GM19397 (cell line): ENCODE measurements around the gene IKBKE.

Experiments
- ATAC-seq: cut with Tn5 transposase; IDR thresholded peaks from one replicate; pipeline ENCODE4 v1.9.1; 2021; ENCODE audit warnings: mild to moderate bottlenecking, moderate library complexity; ENCODE audit not compliant: unreplicated experiment

IKBKE gene

GRCh38 chr1:206453111-206453510 is 17.2 kb upstream of the IKBKE start:
- no peak for ATAC-seq

GRCh38 chr1:206455289-206455665 is 15.0 kb upstream of the IKBKE start:
- ATAC-seq: no peak

GRCh38 chr1:206455666-206456344 is 14.5 kb upstream of the IKBKE start:
- ATAC-seq: no peak

- no peak for ATAC-seq
Observed at GRCh38 chr1:206456577-206457370, 13.5 kb upstream of the IKBKE start.

- ATAC-seq: no peak
Observed at GRCh38 chr1:206457408-206458120, 12.7 kb upstream of the IKBKE start.

GRCh38 chr1:206459703-206460102 is 10.6 kb upstream of the IKBKE start:
- ATAC-seq: no peak

- no peak for ATAC-seq
Observed at GRCh38 chr1:206460836-206461426, 9.3 kb upstream of the IKBKE start.

- no peak for ATAC-seq
Observed at GRCh38 chr1:206461602-206462455, 8.4 kb upstream of the IKBKE start.

- no peak for ATAC-seq
Observed at GRCh38 chr1:206463137-206463536, 7.1 kb upstream of the IKBKE start.

- no peak for ATAC-seq
Observed at GRCh38 chr1:206463911-206464310, 6.4 kb upstream of the IKBKE start.

- ATAC-seq: no peak
Observed at GRCh38 chr1:206464456-206464964, 5.8 kb upstream of the IKBKE start.

- ATAC-seq: no peak
Observed at GRCh38 chr1:206465951-206466350, 4.3 kb upstream of the IKBKE start.

- ATAC-seq: no peak
Observed at GRCh38 chr1:206466840-206467649, 3.2 kb upstream of the IKBKE start.

GRCh38 chr1:206467915-206468314 is 2.4 kb upstream of the IKBKE start:
- no peak for ATAC-seq

- ATAC-seq: no peak
Observed at GRCh38 chr1:206468571-206468970, 1.7 kb upstream of the IKBKE start.

GRCh38 chr1:206469411-206469932 is 804 bp upstream of the IKBKE start:
- no peak for ATAC-seq

- peak; percentile 35 for ATAC-seq
Observed at GRCh38 chr1:206470692-206471414, 577 bp downstream of the IKBKE start.

GRCh38 chr1:206471415-206471801 is 1.1 kb downstream of the IKBKE start:
- peak; percentile 23 for ATAC-seq

GRCh38 chr1:206472024-206472423 is 1.7 kb downstream of the IKBKE start:
- ATAC-seq: no peak
